K562 (cell line): Measurements from ENCODE around the gene RAD1. TPM values are rescaled to one million over a fixed set of nuclear protein-coding genes. Genes with fewer than 3 reads are reported as not detected.

Source experiments
- CBX3 ChIP-seq, 2 experiments: IDR thresholded peaks; 1 replicate in 1 of 2; 2 replicates in 1 of 2; pipeline ENCODE4 v1.6.1; 2012; ENCODE audit warnings: inconsistent platforms in 2 of 2, low read length in 2 of 2, borderline replicate concordance in 1 of 2, control low read depth in 1 of 2
- DACH1 ChIP-seq: fragments of 450-650 bp; IDR thresholded peaks from 2 replicates; pipeline ENCODE4 v1.6.1; 2018; ENCODE audit not compliant: partially characterized antibody
- ILF3 ChIP-seq: fragments of 450-650 bp; IDR thresholded peaks from 2 replicates; pipeline ENCODE4 v1.6.1; 2018; ENCODE audit warnings: antibody characterized with exemption, mild to moderate bottlenecking, moderate library complexity, borderline replicate concordance
- NFIX ChIP-seq: fragments of 250-450 bp; sonication (Bioruptor Pico); IDR thresholded peaks from 2 replicates; pipeline ENCODE4 v1.4.0; 2020; ENCODE audit warnings: low read depth, mild to moderate bottlenecking, moderate library complexity
- POLR3G ChIP-seq: IDR thresholded peaks from 2 replicates; pipeline ENCODE4 v1.6.1; 2011; ENCODE audit not compliant: insufficient read length, insufficient replicate concordance; ENCODE audit errors: extremely low read depth
- SMARCA4 ChIP-seq: fragments of 450-650 bp; IDR thresholded peaks from 2 replicates; pipeline ENCODE4 v1.6.1; 2016
- SP2 ChIP-seq: IDR thresholded peaks from 2 replicates; pipeline ENCODE4 v1.6.1; 2011; ENCODE audit warnings: mild to moderate bottlenecking, low read depth, low read length, moderate library complexity; ENCODE audit not compliant: poor library complexity, severe bottlenecking; ENCODE audit errors: extremely low read depth
- SPI1 ChIP-seq: IDR thresholded peaks from 2 replicates; pipeline ENCODE4 v1.6.1; 2011; ENCODE audit warnings: low read depth, low read length, control low read depth, borderline replicate concordance
- TBP ChIP-seq: optimal IDR thresholded peaks from 2 replicates; pipeline ENCODE3; 2011; ENCODE audit warnings: low read depth, low read length, improper control_type of control experiment
- TGIF2 ChIP-seq: sonication (generic); formaldehyde crosslinking; IDR thresholded peaks from 2 replicates; pipeline ENCODE4 v1.8.1; 2022; ENCODE audit warnings: mild to moderate bottlenecking, missing genetic modification reagents, moderate library complexity
- ZBTB1 ChIP-seq: sonication (generic); formaldehyde crosslinking; IDR thresholded peaks from 2 replicates; pipeline ENCODE4 v1.8.1; 2023; ENCODE audit warnings: missing genetic modification reagents, low read depth, mild to moderate bottlenecking, borderline replicate concordance
- ZBTB17 ChIP-seq: fragments of 450-650 bp; formaldehyde crosslinking; IDR thresholded peaks from 2 replicates; pipeline ENCODE4 v1.4.0; 2020; ENCODE audit warnings: mild to moderate bottlenecking
- ZKSCAN3 ChIP-seq: fragments of 250-450 bp; sonication (Bioruptor Pico); IDR thresholded peaks from 2 replicates; pipeline ENCODE4 v1.4.0; 2020
- ZNF253 ChIP-seq: fragments of 250-450 bp; sonication (Bioruptor Pico); conservative IDR thresholded peaks from 2 replicates; pipeline ENCODE4 v1.6.1; 2021; ENCODE audit warnings: mild to moderate bottlenecking
- ZNF431 ChIP-seq: sonication (generic); formaldehyde crosslinking; IDR thresholded peaks from 2 replicates; pipeline ENCODE4 v1.8.0; 2022; ENCODE audit warnings: mild to moderate bottlenecking, missing genetic modification reagents
- ZNF696 ChIP-seq: fragments of 250-450 bp; sonication (Bioruptor Pico); conservative IDR thresholded peaks from 2 replicates; pipeline ENCODE4 v1.4.0; 2020; ENCODE audit warnings: mild to moderate bottlenecking, moderate library complexity
- polyA plus RNA-seq, 8 experiments: library from polyadenylated mRNA; depleted of rRNA in 4 of 8; stranded (reverse) in 5 of 8; unstranded in 3 of 8; fragments of >200 nt; fragmentation: Nextera tagmentation in 2 of 8; fragmentation: Illumina TruSeq in 1 of 8; extraction: Ambion mirVana in 2 of 8; extraction: Trizol in 1 of 8; gene quantifications; 2 replicates each; pipeline versions ENCODE4 v1.2.1 to v1.2.3, GENCODE V29; 2011 to 2014; ENCODE audit warnings: inconsistent platforms in 1 of 8, missing spikeins in 1 of 8
- total RNA-seq, 7 experiments: library from RNA; depleted of rRNA in 6 of 7; stranded (reverse); fragments of >200 nt in 6 of 7; fragmentation: Illumina TruSeq in 2 of 7; extraction: Trizol in 2 of 7; gene quantifications; 2 replicates each; pipeline versions ENCODE4 v1.2.1 to v1.2.3, GENCODE V29; 2011 to 2021; ENCODE audit warnings: low replicate concordance in 1 of 7
- TF ChIP-seq, protein P1 (sequence below): fragments of 250-450 bp; sonication (Bioruptor Pico); IDR thresholded peaks from 2 replicates; pipeline ENCODE4 v1.8.0; 2021; ENCODE audit warnings: mild to moderate bottlenecking, moderate library complexity
- TF ChIP-seq, protein P2 (sequence below): fragments of 450-650 bp; IDR thresholded peaks from 2 replicates; pipeline ENCODE4 v1.7.1; 2018; ENCODE audit warnings: mild to moderate bottlenecking, low read depth; ENCODE audit not compliant: partially characterized antibody
- TF ChIP-seq, protein P3 (sequence below): fragments of 250-450 bp; sonication (Bioruptor Pico); IDR thresholded peaks from 2 replicates; pipeline ENCODE4 v1.4.0; 2020; ENCODE audit warnings: mild to moderate bottlenecking, moderate library complexity
- TF ChIP-seq, protein P4 (sequence below): fragments of 450-650 bp; formaldehyde crosslinking; IDR thresholded peaks from 2 replicates; pipeline ENCODE4 v1.4.0; 2020; ENCODE audit warnings: mild to moderate bottlenecking, mixed read lengths

Gene RAD1
- total and polyA plus RNA-seq, 9 of the 15 experiments (the other 6 are each of a cell fraction or from before 2014, with no cell fraction given) = 44.5 to 148 (median 60.8) TPM

DNA sequence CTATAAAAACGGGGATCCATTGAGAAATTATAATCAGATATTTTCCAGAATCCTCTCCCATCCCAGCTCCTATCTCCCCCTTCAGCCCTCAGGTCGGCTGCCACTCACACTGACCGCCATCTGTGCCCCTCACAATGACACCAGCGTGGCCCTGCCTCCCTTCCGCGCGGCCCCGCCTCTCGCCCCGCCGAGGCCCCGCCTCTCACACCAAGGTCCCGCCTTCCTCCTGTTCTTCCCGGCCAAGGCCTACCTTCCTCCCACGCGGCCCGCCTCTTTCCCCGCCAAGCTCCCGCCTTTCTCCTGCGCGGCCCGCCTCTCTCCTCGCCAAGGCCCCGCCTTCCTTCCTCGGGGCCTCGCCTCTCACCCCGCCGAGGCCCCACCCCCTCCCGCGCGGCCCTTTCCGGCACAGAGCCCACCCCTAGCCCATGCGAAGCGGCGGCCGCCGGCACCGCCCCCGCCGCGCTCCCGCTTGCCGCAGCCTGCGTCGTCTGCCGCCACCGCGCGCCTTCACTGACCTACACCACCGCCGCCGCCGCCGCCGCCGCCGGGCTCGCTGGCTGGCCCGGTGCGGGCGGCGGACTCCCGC, 13.9 kb upstream of the RAD1 start, which contains the start of gene DNAJC21 (continued):
- TF ChIP-seq, protein P1, sequence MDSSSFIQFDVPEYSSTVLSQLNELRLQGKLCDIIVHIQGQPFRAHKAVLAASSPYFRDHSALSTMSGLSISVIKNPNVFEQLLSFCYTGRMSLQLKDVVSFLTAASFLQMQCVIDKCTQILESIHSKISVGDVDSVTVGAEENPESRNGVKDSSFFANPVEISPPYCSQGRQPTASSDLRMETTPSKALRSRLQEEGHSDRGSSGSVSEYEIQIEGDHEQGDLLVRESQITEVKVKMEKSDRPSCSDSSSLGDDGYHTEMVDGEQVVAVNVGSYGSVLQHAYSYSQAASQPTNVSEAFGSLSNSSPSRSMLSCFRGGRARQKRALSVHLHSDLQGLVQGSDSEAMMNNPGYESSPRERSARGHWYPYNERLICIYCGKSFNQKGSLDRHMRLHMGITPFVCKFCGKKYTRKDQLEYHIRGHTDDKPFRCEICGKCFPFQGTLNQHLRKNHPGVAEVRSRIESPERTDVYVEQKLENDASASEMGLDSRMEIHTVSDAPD (CRISPR knock-in tag) = no peak
- TF ChIP-seq, protein P2, sequence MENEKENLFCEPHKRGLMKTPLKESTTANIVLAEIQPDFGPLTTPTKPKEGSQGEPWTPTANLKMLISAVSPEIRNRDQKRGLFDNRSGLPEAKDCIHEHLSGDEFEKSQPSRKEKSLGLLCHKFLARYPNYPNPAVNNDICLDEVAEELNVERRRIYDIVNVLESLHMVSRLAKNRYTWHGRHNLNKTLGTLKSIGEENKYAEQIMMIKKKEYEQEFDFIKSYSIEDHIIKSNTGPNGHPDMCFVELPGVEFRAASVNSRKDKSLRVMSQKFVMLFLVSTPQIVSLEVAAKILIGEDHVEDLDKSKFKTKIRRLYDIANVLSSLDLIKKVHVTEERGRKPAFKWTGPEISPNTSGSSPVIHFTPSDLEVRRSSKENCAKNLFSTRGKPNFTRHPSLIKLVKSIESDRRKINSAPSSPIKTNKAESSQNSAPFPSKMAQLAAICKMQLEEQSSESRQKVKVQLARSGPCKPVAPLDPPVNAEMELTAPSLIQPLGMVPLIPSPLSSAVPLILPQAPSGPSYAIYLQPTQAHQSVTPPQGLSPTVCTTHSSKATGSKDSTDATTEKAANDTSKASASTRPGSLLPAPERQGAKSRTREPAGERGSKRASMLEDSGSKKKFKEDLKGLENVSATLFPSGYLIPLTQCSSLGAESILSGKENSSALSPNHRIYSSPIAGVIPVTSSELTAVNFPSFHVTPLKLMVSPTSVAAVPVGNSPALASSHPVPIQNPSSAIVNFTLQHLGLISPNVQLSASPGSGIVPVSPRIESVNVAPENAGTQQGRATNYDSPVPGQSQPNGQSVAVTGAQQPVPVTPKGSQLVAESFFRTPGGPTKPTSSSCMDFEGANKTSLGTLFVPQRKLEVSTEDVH = peak; percentile 71
- TF ChIP-seq TBP (no peak), ZNF253 (CRISPR knock-in tag) (no peak), ZBTB1 (CRISPR knock-in tag) (no peak; the same call in 1 of the 2 replicates), NFIX (CRISPR knock-in tag) (no peak), CBX3 (IDR thresholded peaks at IDR 0.05; ENCODE audit: borderline replicate concordance in 1 of 2, low read length in 2 of 2) (peak in 1 of 2 experiments; percentile 39; a peak in 1 of 3 replicates), TGIF2 (CRISPR knock-in tag) (no peak), SP2 (no peak), ZNF696 (CRISPR knock-in tag) (no peak), ILF3 (no peak), SMARCA4 (no peak), SPI1 (no peak), ZBTB17 (no peak), POLR3G (no peak), DACH1 (no peak), ZNF431 (no peak), ZKSCAN3 (CRISPR knock-in tag) (no peak)
- TF ChIP-seq, protein P3, sequence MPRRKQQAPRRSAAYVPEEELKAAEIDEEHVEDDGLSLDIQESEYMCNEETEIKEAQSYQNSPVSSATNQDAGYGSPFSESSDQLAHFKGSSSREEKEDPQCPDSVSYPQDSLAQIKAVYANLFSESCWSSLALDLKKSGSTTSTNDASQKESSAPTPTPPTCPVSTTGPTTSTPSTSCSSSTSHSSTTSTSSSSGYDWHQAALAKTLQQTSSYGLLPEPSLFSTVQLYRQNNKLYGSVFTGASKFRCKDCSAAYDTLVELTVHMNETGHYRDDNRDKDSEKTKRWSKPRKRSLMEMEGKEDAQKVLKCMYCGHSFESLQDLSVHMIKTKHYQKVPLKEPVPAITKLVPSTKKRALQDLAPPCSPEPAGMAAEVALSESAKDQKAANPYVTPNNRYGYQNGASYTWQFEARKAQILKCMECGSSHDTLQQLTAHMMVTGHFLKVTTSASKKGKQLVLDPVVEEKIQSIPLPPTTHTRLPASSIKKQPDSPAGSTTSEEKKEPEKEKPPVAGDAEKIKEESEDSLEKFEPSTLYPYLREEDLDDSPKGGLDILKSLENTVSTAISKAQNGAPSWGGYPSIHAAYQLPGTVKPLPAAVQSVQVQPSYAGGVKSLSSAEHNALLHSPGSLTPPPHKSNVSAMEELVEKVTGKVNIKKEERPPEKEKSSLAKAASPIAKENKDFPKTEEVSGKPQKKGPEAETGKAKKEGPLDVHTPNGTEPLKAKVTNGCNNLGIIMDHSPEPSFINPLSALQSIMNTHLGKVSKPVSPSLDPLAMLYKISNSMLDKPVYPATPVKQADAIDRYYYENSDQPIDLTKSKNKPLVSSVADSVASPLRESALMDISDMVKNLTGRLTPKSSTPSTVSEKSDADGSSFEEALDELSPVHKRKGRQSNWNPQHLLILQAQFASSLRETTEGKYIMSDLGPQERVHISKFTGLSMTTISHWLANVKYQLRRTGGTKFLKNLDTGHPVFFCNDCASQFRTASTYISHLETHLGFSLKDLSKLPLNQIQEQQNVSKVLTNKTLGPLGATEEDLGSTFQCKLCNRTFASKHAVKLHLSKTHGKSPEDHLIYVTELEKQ = no peak
- TF ChIP-seq, protein P4, sequence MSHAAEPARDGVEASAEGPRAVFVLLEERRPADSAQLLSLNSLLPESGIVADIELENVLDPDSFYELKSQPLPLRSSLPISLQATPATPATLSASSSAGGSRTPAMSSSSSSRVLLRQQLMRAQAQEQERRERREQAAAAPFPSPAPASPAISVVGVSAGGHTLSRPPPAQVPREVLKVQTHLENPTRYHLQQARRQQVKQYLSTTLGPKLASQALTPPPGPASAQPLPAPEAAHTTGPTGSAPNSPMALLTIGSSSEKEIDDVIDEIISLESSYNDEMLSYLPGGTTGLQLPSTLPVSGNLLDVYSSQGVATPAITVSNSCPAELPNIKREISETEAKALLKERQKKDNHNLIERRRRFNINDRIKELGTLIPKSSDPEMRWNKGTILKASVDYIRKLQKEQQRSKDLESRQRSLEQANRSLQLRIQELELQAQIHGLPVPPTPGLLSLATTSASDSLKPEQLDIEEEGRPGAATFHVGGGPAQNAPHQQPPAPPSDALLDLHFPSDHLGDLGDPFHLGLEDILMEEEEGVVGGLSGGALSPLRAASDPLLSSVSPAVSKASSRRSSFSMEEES (CRISPR knock-in tag) = no peak
